ENCODE data around the gene MRO.

GRCh38 chr18:50853863-50854271 is 34.1 kb upstream of the MRO start:
- TF ChIP-seq CTCF (IDR thresholded peaks at IDR 0.05 in 4 of 5, conservative IDR thresholded peaks at IDR 0.05 in 1 of 5): no peak
- no peak for TF ChIP-seq POLR2A (IDR thresholded peaks at IDR 0.05)
